C4-2B (cell line): ENCODE results near the gene MAP1LC3B2.

Source experiments
- ZFX ChIP-seq: fragments of 450-650 bp; IDR thresholded peaks from 2 replicates; pipeline ENCODE4 v1.6.1; 2017
- TF ChIP-seq, protein P1 (sequence below): fragments of 450-650 bp; conservative IDR thresholded peaks from 2 replicates; pipeline ENCODE4 v1.5.1; 2017; ENCODE audit warnings: mild to moderate bottlenecking

- TF ChIP-seq, protein P1, sequence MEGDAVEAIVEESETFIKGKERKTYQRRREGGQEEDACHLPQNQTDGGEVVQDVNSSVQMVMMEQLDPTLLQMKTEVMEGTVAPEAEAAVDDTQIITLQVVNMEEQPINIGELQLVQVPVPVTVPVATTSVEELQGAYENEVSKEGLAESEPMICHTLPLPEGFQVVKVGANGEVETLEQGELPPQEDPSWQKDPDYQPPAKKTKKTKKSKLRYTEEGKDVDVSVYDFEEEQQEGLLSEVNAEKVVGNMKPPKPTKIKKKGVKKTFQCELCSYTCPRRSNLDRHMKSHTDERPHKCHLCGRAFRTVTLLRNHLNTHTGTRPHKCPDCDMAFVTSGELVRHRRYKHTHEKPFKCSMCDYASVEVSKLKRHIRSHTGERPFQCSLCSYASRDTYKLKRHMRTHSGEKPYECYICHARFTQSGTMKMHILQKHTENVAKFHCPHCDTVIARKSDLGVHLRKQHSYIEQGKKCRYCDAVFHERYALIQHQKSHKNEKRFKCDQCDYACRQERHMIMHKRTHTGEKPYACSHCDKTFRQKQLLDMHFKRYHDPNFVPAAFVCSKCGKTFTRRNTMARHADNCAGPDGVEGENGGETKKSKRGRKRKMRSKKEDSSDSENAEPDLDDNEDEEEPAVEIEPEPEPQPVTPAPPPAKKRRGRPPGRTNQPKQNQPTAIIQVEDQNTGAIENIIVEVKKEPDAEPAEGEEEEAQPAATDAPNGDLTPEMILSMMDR = no peak
- TF ChIP-seq ZFX = no peak
Measured at GRCh38 chr12:116597886-116598285, 38.7 kb downstream of the MAP1LC3B2 start.
